ENCODE results near the gene HES6. TPM values are rescaled to one million over a fixed set of nuclear protein-coding genes. Genes with fewer than 3 reads are reported as not detected.

The HES6 gene
- total and polyA plus RNA-seq, 8 donors, result 2.9 to 8.8 (median 4.7) TPM

GRCh38 chr2:238259061-238260020 is 19.5 kb upstream of the HES6 start:
- no peak for TF ChIP-seq CTCF (IDR thresholded peaks at IDR 0.05)
- Histone ChIP-seq H3K4me1 (peaks cover 14 to 21% of the 10 kb centered on the region in 2 donors), H3K4me3 (no peak overlapping the region), H3K9me3 (no peaks in the 10 kb centered on the region), H3K36me3 (peaks cover 0 to 74% of the 10 kb centered on the region in 2 donors), H3K27me3 (no peaks in the 10 kb centered on the region), H3K27ac (no peak overlapping the region)
- intact Hi-C loops (cut with DNase I), result loop anchor here in 1 of 2 donors (10.0 kb wide), 1 partner anchor 405 kb away; the partner anchor contains the start of gene RAMP1
- DNase-seq (peak in 1 of 4 donors; percentile 68), ATAC-seq (no peak)

- H3K27me3 ChIP-seq, result no peaks in the 10 kb centered on the region
- peaks cover 0 to 87% of the 10 kb centered on the region in 2 donors for H3K36me3 ChIP-seq
- DNase-seq (peak in 1 of 4 donors; percentile 22), ATAC-seq (no peak)
- no peak overlapping the region for H3K27ac ChIP-seq
- H3K4me1 ChIP-seq, result peaks cover 4 to 8% of the 10 kb centered on the region in 2 donors
- intact Hi-C loops (cut with DNase I), result no loop called here
- TF ChIP-seq CTCF (IDR thresholded peaks at IDR 0.05), result no peak
- H3K4me3 ChIP-seq, result no peak overlapping the region
- no peaks in the 10 kb centered on the region for H3K9me3 ChIP-seq
Observed at GRCh38 chr2:238257786-238258700, 18.2 kb upstream of the HES6 start.

GRCh38 chr2:238256594-238257104 is 16.8 kb upstream of the HES6 start:
- no peak overlapping the region for H3K27ac ChIP-seq
- no peaks in the 10 kb centered on the region for H3K9me3 ChIP-seq
- peak; percentile 97 for ATAC-seq
- DNase-seq, result peak in 3 of 4 donors; percentile 80 to 89 (median 83)
- intact Hi-C loops (cut with DNase I), result no loop called here
- H3K36me3 ChIP-seq, result peaks cover 0 to 90% of the 10 kb centered on the region in 2 donors
- H3K27me3 ChIP-seq, result no peaks in the 10 kb centered on the region
- TF ChIP-seq CTCF (IDR thresholded peaks at IDR 0.05), result peak; percentile 70 to 78
- no peaks in the 10 kb centered on the region for H3K4me1 ChIP-seq
- H3K4me3 ChIP-seq, result no peak overlapping the region

GRCh38 chr2:238256111-238256510 is 16.3 kb upstream of the HES6 start:
- peaks cover 0 to 90% of the 10 kb centered on the region in 2 donors for H3K36me3 ChIP-seq
- ATAC-seq, result no peak
- TF ChIP-seq CTCF (IDR thresholded peaks at IDR 0.05), result no peak
- H3K27me3 ChIP-seq, result no peaks in the 10 kb centered on the region
- H3K27ac ChIP-seq, result no peak overlapping the region
- intact Hi-C loops (cut with DNase I), result no loop called here
- no peaks in the 10 kb centered on the region for H3K4me1 ChIP-seq
- no peaks in the 10 kb centered on the region for H3K9me3 ChIP-seq
- H3K4me3 ChIP-seq, result no peak overlapping the region
- no peak for DNase-seq

Data from left lung (tissue), 10 donors.